GM23248 (cell line): ENCODE measurements around the gene RIOK3. TPM values are rescaled to one million over a fixed set of nuclear protein-coding genes. Genes with fewer than 3 reads are reported as not detected.
"Not testable (repeated sequence)": the region's sequence is repeated elsewhere in the genome, so short reads cannot be mapped to it uniquely, and the experiment has no call there.

ENCODE experiments used
- DNase-seq: peaks from one replicate; pipeline ENCODE4 v3.0.0-alpha.2; 2015
- H2AFZ ChIP-seq: fragments of 200-600 bp; sonication (generic); 2 replicates; pipeline ENCODE4 v1.6.1; 2016; ENCODE audit warnings: antibody characterized with exemption
- H3F3A ChIP-seq: fragments of 200-600 bp; sonication (generic); 2 replicates; pipeline ENCODE4 v1.6.1; 2016; ENCODE audit warnings: mild to moderate bottlenecking, antibody characterized with exemption, mixed run types; ENCODE audit not compliant: insufficient read depth
- H3K27ac ChIP-seq: fragments of 200-600 bp; sonication (generic); 2 replicates; pipeline ENCODE4 v1.5.1; 2016; ENCODE audit warnings: mild to moderate bottlenecking
- H3K27me3 ChIP-seq: fragments of 200-600 bp; sonication (generic); replicated peaks from 2 replicates; pipeline ENCODE4 v1.6.1; 2016; ENCODE audit warnings: mild to moderate bottlenecking; ENCODE audit not compliant: insufficient read depth
- H3K36me3 ChIP-seq: fragments of 200-600 bp; sonication (generic); 2 replicates; pipeline ENCODE4 v1.6.1; 2016; ENCODE audit warnings: low read depth, mild to moderate bottlenecking
- H3K4me1 ChIP-seq: fragments of 200-600 bp; sonication (generic); 2 replicates; pipeline ENCODE4 v1.6.1; 2016; ENCODE audit warnings: mild to moderate bottlenecking; ENCODE audit not compliant: insufficient read depth
- H3K4me2 ChIP-seq: fragments of 200-600 bp; sonication (generic); one replicate; pipeline ENCODE4 v1.6.1; 2016; ENCODE audit warnings: mild to moderate bottlenecking; ENCODE audit not compliant: unreplicated experiment
- H3K4me3 ChIP-seq: fragments of 200-600 bp; sonication (generic); 2 replicates; pipeline ENCODE4 v1.5.1; 2016; ENCODE audit warnings: mild to moderate bottlenecking
- H3K79me2 ChIP-seq: fragments of 200-600 bp; sonication (generic); 2 replicates; pipeline ENCODE4 v1.6.1; 2016; ENCODE audit warnings: mild to moderate bottlenecking; ENCODE audit not compliant: insufficient read depth
- H3K9ac ChIP-seq: fragments of 200-600 bp; sonication (generic); 2 replicates; pipeline ENCODE4 v1.6.1; 2016; ENCODE audit warnings: mild to moderate bottlenecking
- H3K9me2 ChIP-seq: fragments of 200-600 bp; sonication (generic); 2 replicates; pipeline ENCODE4 v1.6.1; 2016; ENCODE audit warnings: mixed run types, mild to moderate bottlenecking, moderate library complexity; ENCODE audit not compliant: insufficient read depth
- H3K9me3 ChIP-seq: fragments of 200-600 bp; sonication (generic); one replicate; pipeline ENCODE4 v1.6.1; 2017; ENCODE audit warnings: low read depth
- H4K20me1 ChIP-seq: fragments of 200-600 bp; sonication (generic); 2 replicates; pipeline ENCODE4 v1.6.0; 2016; ENCODE audit not compliant: insufficient read depth
- EZH2 ChIP-seq: fragments of 200-600 bp; sonication (generic); IDR thresholded peaks from 2 replicates; pipeline ENCODE4 v1.6.1; 2018; ENCODE audit warnings: antibody characterized with exemption, mild to moderate bottlenecking; ENCODE audit not compliant: insufficient read depth, poor library complexity, severe bottlenecking
- EZH2phosphoT487 ChIP-seq: fragments of 200-600 bp; sonication (generic); IDR thresholded peaks from 2 replicates; pipeline ENCODE4 v1.6.1; 2018; ENCODE audit warnings: antibody characterized with exemption, moderate library complexity, mild to moderate bottlenecking, low read depth; ENCODE audit not compliant: insufficient read depth
- WGBS, 2 experiments: methylation state at CpG; one replicate each; pipeline ENCODE4 v1.1.6; 2015 to 2017; ENCODE audit warnings: low lambda C conversion rate in 2 of 2, low coverage in 1 of 2; ENCODE audit errors: missing lambda C conversion rate in 2 of 2; 5-methylcytosine and 5-hydroxymethylcytosine counted together
- in situ Hi-C: fragments of 300-500 bp; cut with MboI; formaldehyde crosslinking; loops from 2 replicates; pipeline ENCODE4 v1.15.0; 2020
- polyA plus RNA-seq: library from polyadenylated mRNA; unstranded; fragments of >200 nt; fragmentation: Nextera tagmentation; extraction: Ambion mirVana; gene quantifications from 2 replicates; pipeline ENCODE4 v1.2.1, GENCODE V29; 2016
- total RNA-seq: library from RNA; depleted of rRNA; stranded (reverse); fragments of >200 nt; shearing (Covaris generic); gene quantifications from 2 replicates; pipeline ENCODE4 v1.2.3, GENCODE V29; 2014

The RIOK3 gene
- total and polyA plus RNA-seq, 2 experiments from 2014 or later: 81.8 to 89.3 TPM

DNA sequence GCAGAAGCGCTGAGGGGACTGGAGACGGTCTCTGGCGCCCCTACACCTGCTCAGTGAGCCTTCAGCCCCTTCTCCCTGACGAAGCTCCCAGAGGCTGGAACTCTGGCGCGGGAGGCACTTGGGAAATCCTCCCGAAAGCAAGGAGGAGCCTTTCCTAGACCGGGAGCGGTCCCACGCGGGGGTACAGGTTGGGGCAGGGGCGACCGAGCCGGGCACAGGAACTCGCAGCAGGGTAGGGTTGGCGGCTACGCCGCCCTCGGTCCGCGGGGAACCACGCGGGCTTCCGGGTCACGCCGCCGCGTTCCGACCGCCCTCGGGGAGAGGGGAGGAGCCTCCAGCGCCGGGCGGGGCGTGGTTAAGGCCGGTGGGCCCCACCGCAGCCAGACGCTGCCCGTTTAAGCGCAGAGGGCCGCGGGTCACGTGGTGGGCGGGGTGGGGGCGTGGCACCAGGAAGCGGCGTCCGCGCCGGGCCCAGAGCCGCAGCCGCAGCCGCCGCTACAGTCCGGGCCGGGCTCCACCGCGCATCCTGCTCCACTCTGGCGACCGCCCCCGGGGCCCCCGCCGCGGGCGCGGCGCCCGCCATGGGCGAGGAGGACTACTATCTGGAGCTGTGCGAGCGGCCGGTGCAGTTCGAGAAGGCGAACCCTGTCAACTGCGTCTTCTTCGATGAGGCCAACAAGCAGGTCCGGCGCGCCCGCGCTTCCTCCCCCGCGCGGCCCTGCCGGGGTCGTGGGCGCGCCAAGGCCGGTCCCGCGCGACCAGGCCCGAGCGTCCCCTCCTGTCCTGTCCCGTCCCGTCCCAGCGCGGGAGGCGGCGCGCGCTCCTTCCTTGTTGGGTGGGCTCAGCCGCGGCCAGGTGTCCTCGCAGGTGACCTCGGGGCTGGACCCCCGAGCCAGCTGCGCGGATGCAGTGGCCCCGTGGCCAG, 50.2 kb downstream of the RIOK3 start, which contains the start of gene RMC1:
Gene RMC1, plus strand, starts transcription at position 474 of the 925 bp plus-strand sequence. Its CDS starts 108 bp downstream, at position 582.
- Histone ChIP-seq H3K79me2 (peaks cover 40% of the 10 kb centered on the region), H3K9me3 (no peaks in the 10 kb centered on the region), H3K4me3 (peak within 1 kb of the TSS; percentile 91), H3K27me3 (no peaks in the 10 kb centered on the region), H3K36me3 (peaks cover 2% of the 10 kb centered on the region; the same call in 1 of the 2 replicates), H3K4me2 (peak within 1 kb of the TSS; percentile 82), H3K4me1 (peaks cover 6% of the 10 kb centered on the region; the same call in 1 of the 2 replicates), H4K20me1 (no peaks in the 10 kb centered on the region), H3K9me2 (no peaks in the 10 kb centered on the region), H3K27ac (peak within 1 kb of the TSS; percentile 36), H2AFZ (peak within 1 kb of the TSS; percentile 93), H3K9ac (peak within 1 kb of the TSS; percentile 85), H3F3A (no peaks in the 10 kb centered on the region)
- 1% methylated on average over 77 to 82 of the region's 110 CpGs for WGBS, 2 experiments
- in situ Hi-C loops: no loop called here
- TF ChIP-seq EZH2phosphoT487 (no peak), EZH2 (no peak)
- peak; percentile 98 for DNase-seq

DNA sequence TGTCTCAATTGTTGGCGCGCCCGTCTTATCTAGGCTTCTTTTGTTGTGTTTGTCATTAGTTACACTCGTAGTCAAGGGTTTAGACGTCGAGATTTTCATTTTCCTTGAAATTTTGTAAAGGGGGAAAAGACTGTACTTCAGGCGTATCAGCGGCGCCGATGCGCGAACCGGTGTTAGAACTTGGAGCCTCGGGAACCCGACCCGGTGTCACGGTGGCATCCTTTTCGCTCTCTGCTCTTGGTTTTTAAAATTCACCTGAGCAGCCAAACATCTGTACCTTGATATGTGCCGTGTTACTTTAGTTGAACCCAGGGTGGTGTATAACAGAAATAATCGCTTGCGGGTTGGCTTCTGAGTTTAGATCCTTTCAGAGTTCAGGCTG, 50.9 kb downstream of the RIOK3 start:
- no peaks in the 10 kb centered on the region for H3K9me2 ChIP-seq
- H3F3A ChIP-seq: no peaks in the 10 kb centered on the region
- TF ChIP-seq EZH2 (no peak), EZH2phosphoT487 (no peak)
- H3K9me3 ChIP-seq: no peaks in the 10 kb centered on the region
- 1 to 3% methylated on average over 20 to 21 of the region's 21 CpGs for WGBS, 2 experiments
- peak overlapping the region; percentile 85 for H3K9ac ChIP-seq
- H3K27me3 ChIP-seq: no peaks in the 10 kb centered on the region
- H3K27ac ChIP-seq: peak overlapping the region; percentile 36
- in situ Hi-C loops: no loop called here
- peaks cover 40% of the 10 kb centered on the region for H3K79me2 ChIP-seq
- peaks cover 6% of the 10 kb centered on the region; the same call in 1 of the 2 replicates for H3K4me1 ChIP-seq
- peak; percentile 51 for DNase-seq
- H3K4me2 ChIP-seq: peak overlapping the region; percentile 82
- peaks cover 2% of the 10 kb centered on the region; the same call in 1 of the 2 replicates for H3K36me3 ChIP-seq
- H4K20me1 ChIP-seq: no peaks in the 10 kb centered on the region
- peak overlapping the region; percentile 93 for H2AFZ ChIP-seq
- peak overlapping the region; percentile 91 for H3K4me3 ChIP-seq

DNA sequence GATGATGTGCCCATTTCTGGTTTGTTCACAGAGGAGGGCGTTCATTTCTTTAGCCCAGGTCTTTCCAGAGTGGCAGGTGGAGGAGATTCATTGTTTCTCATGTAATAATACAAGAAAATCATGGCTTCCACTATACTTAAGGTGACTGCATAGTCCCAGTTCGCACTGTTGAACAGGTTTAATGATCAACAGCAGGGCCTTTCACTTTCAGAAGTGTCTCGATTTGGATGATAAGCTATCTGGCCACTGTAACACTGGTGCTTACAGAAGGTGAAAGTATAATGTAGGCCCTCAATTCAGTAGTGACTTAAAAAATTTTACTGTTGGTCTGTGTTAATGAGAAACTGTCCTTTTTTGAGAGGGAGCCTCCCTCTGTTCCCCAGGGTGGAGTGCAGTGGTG, 51.6 kb downstream of the RIOK3 start:
- Histone ChIP-seq H3K79me2 (peaks cover 40% of the 10 kb centered on the region), H3K9me2 (no peaks in the 10 kb centered on the region), H3K9me3 (no peaks in the 10 kb centered on the region), H3K4me3 (peak overlapping the region; percentile 91), H3K27me3 (no peaks in the 10 kb centered on the region), H2AFZ (no peak overlapping the region), H3K9ac (peak overlapping the region; percentile 85), H3K4me2 (peak overlapping the region; percentile 82), H3K36me3 (peaks cover 5% of the 10 kb centered on the region; the same call in 1 of the 2 replicates), H3F3A (no peaks in the 10 kb centered on the region), H3K4me1 (peaks cover 6% of the 10 kb centered on the region; the same call in 1 of the 2 replicates), H4K20me1 (no peaks in the 10 kb centered on the region), H3K27ac (no peak overlapping the region)
- in situ Hi-C loops: no loop called here
- no peak for DNase-seq
- WGBS, 2 experiments: 98% methylated on average over 3 of the region's 3 CpGs
- TF ChIP-seq EZH2phosphoT487: no peak
- TF ChIP-seq EZH2: no peak

DNA sequence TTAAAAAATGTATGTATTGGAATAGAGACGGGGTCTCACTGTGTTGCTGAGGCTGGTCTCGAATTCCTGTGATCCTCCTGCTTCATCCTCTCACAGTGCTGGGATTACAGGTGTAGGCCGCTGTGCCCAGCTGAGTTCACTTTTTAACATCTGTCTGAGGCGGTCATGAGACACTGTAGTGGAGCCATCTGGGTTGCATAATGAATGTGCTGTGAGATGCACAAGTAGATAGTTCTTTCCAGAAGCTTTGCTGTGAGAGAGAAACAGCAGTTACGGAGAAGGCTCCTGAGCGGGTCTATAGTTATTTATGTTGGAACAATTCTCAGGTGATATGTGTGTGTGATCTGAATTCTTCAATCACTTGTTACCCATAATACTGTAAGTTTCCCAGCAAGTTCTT, 53.3 kb downstream of the RIOK3 start:
- Histone ChIP-seq H3K4me2 (no peak overlapping the region), H2AFZ (no peak overlapping the region), H3K27ac (no peak overlapping the region), H4K20me1 (no peaks in the 10 kb centered on the region), H3K9me2 (no peaks in the 10 kb centered on the region), H3K27me3 (no peaks in the 10 kb centered on the region), H3K9ac (no peak overlapping the region), H3K79me2 (peaks cover 40% of the 10 kb centered on the region), H3K36me3 (peaks cover 22% of the 10 kb centered on the region), H3K4me3 (no peak overlapping the region), H3K9me3 (no peaks in the 10 kb centered on the region), H3F3A (no peaks in the 10 kb centered on the region), H3K4me1 (peaks cover 6% of the 10 kb centered on the region; the same call in 1 of the 2 replicates)
- whole genome bisulfite sequencing, 2 experiments: 86 to 88% methylated on average over 6 of the region's 6 CpGs
- DNase-seq: no peak
- TF ChIP-seq EZH2 (no peak), EZH2phosphoT487 (no peak)
- in situ Hi-C loops: no loop called here

DNA sequence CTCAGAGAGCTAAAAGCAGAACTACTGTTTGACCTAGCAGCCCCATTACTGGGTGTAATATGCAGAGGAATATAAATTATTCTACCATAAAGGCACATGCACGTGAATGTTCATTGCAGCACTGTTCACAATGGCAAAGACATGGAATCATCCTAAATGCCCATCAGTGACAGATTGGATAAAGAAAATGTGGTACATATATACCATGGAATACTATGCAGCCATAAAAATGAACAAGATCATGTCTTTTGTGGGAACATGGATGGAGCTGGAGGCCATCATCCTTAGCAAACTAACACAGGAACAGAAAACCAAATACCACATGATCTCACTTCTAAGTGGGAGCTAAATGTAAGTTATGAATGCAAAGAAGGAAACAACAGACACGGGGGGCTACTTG, 57.8 kb downstream of the RIOK3 start:
- 98 to 100% methylated on average over 2 of the region's 2 CpGs for WGBS, 2 experiments
- H3K9ac ChIP-seq, DNase-seq, H4K20me1 ChIP-seq, H3K9me2 ChIP-seq, H3K4me1 ChIP-seq, H2AFZ ChIP-seq, H3K27ac ChIP-seq, H3K4me3 ChIP-seq, in situ Hi-C loops, H3K4me2 ChIP-seq, H3K9me3 ChIP-seq, H3K27me3 ChIP-seq: not testable (repeated sequence)
- peaks cover 11% of the 10 kb centered on the region; the same call in 1 of the 2 replicates for H3F3A ChIP-seq
- peaks cover 17% of the 10 kb centered on the region for H3K79me2 ChIP-seq
- peaks cover 27% of the 10 kb centered on the region for H3K36me3 ChIP-seq

DNA sequence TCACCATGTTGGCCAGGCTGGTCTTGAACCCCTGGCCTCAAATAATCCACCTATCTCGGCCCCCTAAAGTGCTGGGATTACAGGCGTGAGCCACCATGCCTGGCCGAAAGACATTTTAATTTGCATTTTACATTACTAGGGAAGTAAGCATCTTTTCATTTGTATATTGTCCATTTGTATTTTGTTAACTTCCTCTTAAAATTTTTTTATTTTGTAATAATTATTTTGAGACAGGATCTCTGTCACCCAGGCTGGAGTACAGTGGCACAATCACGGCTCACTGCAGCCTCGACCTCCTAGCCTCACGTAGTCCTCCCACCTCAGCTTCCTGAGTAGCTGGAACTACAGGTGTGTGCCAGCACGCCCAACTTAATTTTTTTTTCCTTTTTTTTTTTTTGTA, 59.1 kb downstream of the RIOK3 start:
- DNase-seq, H4K20me1 ChIP-seq, H3K4me2 ChIP-seq, H3K27me3 ChIP-seq, in situ Hi-C loops, H2AFZ ChIP-seq, H3K27ac ChIP-seq, H3K9ac ChIP-seq, H3K4me3 ChIP-seq, H3K9me2 ChIP-seq, H3K4me1 ChIP-seq, H3K79me2 ChIP-seq, H3K9me3 ChIP-seq: not testable (repeated sequence)
- Histone ChIP-seq H3K36me3 (peaks cover 33% of the 10 kb centered on the region), H3F3A (peaks cover 11% of the 10 kb centered on the region; the same call in 1 of the 2 replicates)
- WGBS, 2 experiments: 91 to 92% methylated on average over 7 of the region's 7 CpGs
